KOPT-K1 (cell line): ENCODE data around the gene SERINC5.

Source experiments
- H3K27ac ChIP-seq: fragments of 200-600 bp; sonication (generic); 2 replicates; pipeline ENCODE4 v1.5.1; 2016; ENCODE audit warnings: antibody characterized with exemption, mild to moderate bottlenecking, low read depth, low read length; ENCODE audit not compliant: poor library complexity, severe bottlenecking
- H3K36me3 ChIP-seq: fragments of 200-600 bp; sonication (generic); 2 replicates; pipeline ENCODE4 v1.5.1; 2017; ENCODE audit warnings: antibody characterized with exemption, mild to moderate bottlenecking, low read length, moderate library complexity; ENCODE audit not compliant: insufficient read depth
- H3K9me3 ChIP-seq: fragments of 200-600 bp; sonication (generic); 2 replicates; pipeline ENCODE4 v1.5.1; 2017; ENCODE audit warnings: antibody characterized with exemption, low read length, mild to moderate bottlenecking; ENCODE audit not compliant: insufficient read depth, poor library complexity, severe bottlenecking

SERINC5 gene

DNA sequence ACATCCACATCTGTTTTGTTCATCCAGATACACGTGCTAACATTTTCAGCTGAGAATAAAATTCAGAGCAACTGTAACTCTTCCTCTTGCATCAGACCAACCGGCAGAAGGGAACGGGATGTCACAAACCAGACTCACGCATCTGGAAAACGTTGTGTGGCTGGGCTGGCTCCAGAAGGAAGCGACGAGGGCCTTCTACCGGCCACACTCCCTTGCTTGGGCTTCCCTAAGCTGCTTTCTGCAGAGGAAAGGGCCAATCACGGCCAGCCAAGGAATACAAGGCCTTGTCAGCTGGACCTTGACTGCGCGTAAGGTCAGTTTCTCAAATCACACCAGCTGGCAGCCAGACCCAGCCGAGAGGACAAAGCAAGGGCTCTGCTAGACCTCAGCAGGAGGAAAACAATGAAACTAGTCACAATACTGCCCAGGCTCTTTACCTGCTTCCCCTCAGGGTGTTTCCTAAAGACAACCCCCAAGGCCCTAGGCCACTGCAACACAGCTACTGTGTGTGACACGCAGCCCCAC is 114.6 kb downstream of the SERINC5 start:
- Histone ChIP-seq H3K36me3 (peaks cover 84% of the 10 kb centered on the region), H3K9me3 (no peaks in the 10 kb centered on the region), H3K27ac (peak overlapping the region; percentile 94)

DNA sequence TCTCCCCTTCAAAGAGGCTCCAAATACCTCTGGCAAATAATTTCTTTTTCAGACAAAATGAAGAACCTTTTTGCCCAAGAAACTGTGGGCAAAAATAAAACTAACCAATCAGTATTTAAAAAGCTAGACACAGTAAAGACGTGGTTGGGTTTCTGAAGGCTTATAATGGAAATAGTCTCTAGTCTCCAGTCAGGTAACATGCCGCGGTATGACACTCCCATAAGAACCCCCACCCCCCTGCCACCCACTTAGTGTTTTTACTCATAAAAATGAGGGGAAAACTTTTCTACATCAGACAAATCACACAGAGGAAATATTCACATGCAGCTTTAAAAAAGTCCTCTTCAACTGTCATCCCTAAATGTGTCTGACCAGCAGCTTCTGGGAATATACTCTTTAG is 115.4 kb downstream of the SERINC5 start:
- peaks cover 77% of the 10 kb centered on the region for H3K36me3 ChIP-seq
- no peaks in the 10 kb centered on the region for H3K9me3 ChIP-seq
- H3K27ac ChIP-seq: peak overlapping the region; percentile 94

DNA sequence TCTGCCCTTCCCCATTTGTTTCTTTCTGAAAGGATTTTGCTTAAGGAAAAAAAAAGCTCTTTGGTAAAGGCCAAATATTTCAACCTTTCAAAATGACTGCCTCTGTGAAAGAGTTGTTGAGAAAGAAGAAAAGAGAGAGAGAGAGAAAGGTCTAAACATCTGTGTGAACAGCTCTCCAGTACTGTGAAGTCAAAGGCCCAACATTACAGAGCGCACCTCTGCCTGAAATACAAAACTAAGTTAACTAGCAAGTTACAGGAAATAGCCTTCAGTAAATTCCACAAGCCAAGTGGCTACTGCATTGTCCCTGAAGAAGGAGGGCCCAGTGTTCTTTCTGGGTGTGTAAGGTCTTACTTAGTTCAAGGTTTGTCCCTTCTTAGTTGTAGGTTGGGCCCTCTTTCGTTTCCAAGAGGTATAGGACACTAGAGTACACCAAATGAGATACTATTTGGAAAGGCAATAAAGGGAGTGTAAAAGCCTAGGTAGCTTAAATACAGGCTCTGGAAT is 116.3 kb downstream of the SERINC5 start:
- H3K36me3 ChIP-seq: peaks cover 67% of the 10 kb centered on the region
- peak overlapping the region; percentile 94 for H3K27ac ChIP-seq
- H3K9me3 ChIP-seq: no peaks in the 10 kb centered on the region

DNA sequence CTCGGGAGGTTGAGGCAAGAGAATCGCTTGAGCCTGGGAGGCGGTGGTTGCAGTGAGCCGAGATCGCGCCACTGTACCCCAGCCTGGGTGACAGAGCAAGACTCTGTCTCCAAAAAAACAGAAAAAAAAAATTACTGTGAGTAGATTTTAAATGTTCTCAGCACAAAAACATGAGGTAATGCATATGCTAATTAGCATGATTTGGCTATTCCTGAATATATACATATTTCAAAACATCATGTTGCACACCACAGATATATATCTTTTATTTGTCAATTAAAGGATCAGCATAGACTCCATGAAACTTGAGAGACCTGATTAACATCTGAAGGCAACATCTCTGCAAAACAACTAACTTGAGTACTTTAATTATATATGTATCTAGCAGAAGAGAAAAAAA is 117.4 kb downstream of the SERINC5 start:
- Histone ChIP-seq H3K27ac (peak overlapping the region; percentile 94), H3K36me3 (peaks cover 57% of the 10 kb centered on the region), H3K9me3 (no peaks in the 10 kb centered on the region)

DNA sequence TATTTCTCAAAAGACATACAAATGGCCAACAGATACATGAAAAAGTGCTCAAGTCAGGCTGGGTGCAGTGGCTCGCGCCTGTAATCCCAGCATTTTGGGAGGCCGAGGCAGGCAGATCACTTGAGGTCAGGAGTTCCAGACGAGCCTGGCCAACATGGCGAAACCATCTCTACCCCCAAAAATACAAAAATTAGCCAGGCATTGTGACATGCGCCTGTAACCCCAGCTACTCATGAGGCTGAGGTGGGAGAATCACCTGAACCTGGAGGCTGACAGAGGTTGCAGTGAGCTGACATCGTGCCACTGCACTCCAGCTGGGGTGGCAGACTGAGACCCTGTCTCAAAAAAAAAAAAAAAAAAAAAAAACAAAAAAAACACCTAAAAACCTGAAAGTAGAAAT is 119.0 kb downstream of the SERINC5 start:
- peak overlapping the region; percentile 94 for H3K27ac ChIP-seq

DNA sequence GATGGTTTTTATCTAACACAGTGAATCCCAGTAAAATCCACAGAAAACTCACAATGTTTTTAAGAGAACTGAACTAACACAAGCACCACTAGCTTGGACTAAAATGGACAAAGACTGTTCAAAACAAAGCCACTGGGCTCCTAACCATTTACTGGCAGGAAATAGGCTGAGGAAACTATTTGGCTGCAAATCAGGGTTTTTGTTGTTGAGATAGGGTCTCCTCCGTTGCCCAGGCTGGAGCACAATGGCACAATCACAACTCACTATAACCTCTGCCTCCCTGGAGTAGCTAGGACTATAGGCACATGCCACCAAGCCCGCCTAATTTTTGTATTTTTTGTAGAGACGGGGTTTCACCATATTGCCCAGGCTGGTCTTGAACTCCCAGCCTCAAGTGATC is 121.0 kb downstream of the SERINC5 start:
- H3K27ac ChIP-seq: peak overlapping the region; percentile 94

More for the DNA sequence above, 119.0 kb downstream of the SERINC5 start:
- peaks cover 10% of the 10 kb centered on the region for H3K9me3 ChIP-seq
- H3K36me3 ChIP-seq: peaks cover 40% of the 10 kb centered on the region

DNA sequence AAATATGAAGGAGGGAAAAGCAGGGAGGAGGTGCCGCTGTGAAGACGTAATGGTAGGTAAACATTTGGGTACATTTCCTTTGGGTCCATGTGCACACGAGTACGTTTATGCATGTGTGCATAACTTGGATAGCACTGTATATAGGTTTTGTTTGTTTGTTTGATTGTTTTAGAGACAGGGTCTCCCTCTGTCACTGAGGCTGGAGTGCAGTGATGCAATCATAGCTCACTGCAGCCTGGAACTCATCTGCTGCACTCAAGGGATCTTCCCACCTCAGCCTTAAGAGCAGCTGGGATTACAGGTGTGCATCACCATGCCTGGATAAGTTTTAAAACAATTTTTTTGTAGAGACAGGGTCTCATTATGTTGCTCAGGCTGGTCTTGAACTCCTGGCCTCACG is 126.7 kb downstream of the SERINC5 start:
- H3K36me3 ChIP-seq: no peaks in the 10 kb centered on the region
- H3K27ac ChIP-seq: no peak overlapping the region
- H3K9me3 ChIP-seq: peaks cover 25% of the 10 kb centered on the region

More for the DNA sequence above, 121.0 kb downstream of the SERINC5 start:
- H3K36me3 ChIP-seq: peaks cover 22% of the 10 kb centered on the region
- H3K9me3 ChIP-seq: peaks cover 21% of the 10 kb centered on the region

DNA sequence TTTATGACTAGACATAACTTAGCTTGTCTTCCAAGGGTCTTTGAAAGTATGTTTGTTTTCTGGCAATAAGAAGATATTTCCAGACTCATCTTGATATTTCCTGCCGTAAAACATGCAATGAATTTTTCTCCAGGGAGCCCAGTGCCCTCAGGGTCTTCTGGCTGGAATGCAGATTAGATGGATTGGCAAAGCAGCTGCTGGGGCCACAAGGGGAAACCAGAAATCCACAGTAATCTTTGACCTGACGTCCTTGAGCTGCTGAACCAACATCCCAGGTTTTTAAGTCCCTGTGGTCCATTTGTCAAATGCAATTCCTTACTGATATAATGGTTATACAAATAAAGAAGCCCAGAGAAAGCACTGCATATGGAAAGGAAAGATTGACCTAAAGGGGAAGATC is 127.7 kb downstream of the SERINC5 start:
- Histone ChIP-seq H3K9me3 (peaks cover 23% of the 10 kb centered on the region), H3K36me3 (no peaks in the 10 kb centered on the region), H3K27ac (no peak overlapping the region)

DNA sequence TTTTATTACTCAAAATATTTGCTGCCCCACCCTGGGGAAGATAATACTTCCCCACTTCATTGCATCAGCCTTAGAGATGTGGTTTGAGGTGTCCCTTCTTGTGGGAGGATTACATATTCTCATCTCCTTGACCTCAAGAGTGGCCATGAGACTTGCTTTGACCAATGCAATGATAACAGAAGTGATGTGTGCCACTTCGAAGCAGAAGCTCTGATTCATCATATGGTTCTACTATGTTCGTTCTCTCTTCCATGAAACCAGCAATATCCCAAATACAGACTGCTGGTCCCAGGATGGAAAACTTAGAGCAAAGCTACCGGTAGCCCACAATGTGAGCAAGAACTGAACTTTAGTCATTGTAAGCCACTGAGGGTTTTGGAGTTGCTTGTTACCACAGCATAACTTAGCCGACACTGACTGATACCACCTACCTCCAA is 128.7 kb downstream of the SERINC5 start:
- peaks cover 18% of the 10 kb centered on the region for H3K9me3 ChIP-seq
- no peak overlapping the region for H3K27ac ChIP-seq
- no peaks in the 10 kb centered on the region for H3K36me3 ChIP-seq

DNA sequence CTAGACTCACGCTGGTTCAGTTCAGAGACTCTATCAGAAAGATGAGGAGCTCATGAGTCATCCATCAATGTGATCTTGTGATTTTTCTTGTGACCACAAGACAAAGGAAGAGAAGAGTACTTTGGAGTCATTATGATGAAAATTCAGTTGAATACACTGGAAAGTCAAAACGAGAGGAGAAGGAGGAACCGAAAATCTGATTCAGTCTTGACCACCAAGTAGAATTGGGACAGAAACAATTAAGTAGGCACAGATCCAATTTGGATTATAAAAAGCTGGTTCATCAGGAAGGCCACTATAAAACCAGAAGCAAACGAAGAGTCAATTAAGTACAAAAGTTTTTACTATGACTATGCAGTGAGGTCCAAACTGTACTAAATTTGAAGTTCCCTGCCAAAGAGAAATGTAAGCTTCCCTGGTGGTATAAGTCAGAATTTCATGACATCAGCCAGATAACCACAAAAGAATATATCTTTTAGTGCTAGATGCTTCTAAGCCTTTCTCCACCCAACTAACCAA is 129.8 kb downstream of the SERINC5 start:
- H3K27ac ChIP-seq: no peak overlapping the region
- H3K36me3 ChIP-seq: no peaks in the 10 kb centered on the region
- H3K9me3 ChIP-seq: peaks cover 11% of the 10 kb centered on the region

DNA sequence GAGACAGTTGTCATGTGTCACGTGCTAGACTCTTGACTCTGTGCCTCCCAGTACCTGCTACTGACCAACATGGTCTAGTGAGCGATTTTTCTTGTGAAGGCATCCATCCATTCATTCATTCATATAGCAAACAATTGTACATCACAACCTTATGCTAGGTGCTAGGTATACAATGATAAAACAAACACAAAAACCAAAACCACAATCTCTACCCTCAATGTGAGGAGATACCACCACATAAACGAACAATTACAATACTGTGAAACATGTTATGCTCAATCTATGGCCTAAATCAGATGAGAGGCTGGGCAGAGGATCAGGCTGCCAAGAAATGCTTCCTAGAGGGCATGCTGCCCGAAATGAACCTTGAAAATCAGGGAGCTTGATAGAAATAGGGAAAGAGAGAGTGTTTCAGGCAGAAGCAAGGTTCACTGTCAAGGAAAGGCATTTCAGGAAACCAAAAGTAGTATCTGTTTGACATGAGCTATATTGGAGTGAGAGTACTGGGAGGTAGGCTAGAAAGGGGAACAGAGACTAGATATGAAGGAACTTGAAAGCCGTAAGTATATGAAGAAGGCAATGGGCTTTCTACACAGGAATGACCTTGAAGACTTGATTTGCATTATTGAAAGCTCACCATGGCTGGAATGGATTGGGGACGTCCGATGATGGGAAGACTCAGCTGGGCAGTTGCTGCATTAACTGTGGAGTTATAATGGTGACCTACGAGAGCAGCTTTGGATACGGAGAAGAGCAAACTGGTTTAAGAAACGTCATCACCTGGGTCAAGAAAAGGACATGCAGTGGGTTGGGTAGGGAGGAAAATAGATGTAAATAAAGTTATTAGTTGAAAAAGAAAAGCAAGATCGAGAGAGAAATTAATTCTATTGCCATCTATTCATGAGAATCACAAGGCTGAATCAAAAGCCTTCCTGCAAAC is 130.6 kb downstream of the SERINC5 start:
- no peaks in the 10 kb centered on the region for H3K36me3 ChIP-seq
- peak overlapping the region; percentile 13 for H3K27ac ChIP-seq
- H3K9me3 ChIP-seq: peaks cover 9% of the 10 kb centered on the region

DNA sequence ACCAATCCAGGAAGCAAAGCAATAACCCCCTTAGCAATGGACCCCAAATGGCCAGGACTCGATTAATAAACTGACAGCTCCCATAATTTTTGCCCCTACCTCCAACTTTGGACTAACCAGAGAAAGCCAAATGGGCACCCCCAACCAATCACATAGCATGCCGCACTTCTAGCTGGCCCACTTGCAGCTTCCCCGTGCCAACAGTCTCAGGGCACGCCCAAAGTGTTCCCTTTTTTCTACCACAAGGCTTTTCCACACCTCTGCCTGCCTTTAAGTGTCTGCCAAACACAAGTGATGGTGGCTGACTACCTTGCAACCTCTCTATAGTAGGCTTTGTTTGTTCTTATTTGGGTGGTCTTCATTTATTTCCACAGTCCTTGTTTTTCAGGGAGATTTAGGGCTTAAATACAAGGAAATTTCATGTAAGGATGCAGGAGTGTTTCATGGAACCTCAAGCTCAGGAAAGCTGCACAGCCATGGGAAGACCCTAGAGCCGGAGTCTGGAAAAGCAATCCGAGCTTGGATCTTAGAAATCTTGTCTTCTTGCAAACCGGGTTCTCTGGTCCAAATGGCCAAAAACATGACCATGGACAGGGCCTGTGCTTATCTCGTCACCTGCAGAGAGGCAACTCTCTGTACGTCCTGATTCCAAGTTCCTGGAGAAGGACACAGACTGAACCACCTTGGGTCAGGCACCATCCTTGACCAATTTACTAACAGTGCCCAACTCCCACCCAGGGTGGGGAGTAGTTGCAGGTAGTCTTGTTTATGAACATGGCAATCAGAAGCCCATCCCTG is 131.5 kb downstream of the SERINC5 start:
- Histone ChIP-seq H3K9me3 (peaks cover 9% of the 10 kb centered on the region), H3K27ac (no peak overlapping the region)

DNA sequence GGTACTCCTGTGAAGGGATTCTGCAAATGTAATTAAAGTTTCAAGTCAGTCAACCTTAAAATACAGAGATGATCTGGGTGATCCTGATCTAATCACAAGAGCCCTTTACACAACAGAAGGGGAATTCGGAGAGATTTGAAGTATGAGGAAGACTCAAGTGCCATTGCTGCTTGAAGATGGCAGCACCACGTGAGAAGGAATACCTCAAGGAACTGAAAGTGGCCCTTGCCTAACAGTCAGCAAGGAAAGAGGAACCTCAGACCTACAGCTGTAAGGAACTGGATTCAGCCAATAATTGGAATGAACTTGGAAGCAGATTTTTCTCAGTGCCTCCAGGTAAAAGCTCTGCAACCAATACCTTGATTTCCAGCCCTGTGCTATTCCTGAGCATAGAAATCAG is 133.3 kb downstream of the SERINC5 start:
- H3K9me3 ChIP-seq: peaks cover 15% of the 10 kb centered on the region
- H3K27ac ChIP-seq: no peak overlapping the region
- no peaks in the 10 kb centered on the region for H3K36me3 ChIP-seq

More for the DNA sequence above, 131.5 kb downstream of the SERINC5 start:
- no peaks in the 10 kb centered on the region for H3K36me3 ChIP-seq

DNA sequence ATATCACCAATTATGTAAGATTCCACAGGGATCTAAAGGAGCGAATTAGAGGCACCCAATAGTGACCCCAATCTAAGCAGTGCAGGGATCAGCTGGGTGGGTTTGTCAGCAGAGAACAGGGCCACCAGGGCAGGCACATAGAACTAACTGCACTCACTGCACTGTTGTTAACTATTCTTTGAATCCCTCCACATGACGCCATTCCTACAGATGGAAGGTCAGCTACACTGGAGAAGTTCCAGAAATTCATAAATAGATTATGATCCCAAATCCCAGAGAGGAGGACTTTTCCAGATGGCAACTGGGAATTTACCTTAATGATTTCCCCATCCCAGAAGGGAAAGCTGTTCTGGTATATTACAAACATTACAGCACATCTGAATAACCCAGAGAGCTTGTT is 136.5 kb downstream of the SERINC5 start:
- Histone ChIP-seq H3K36me3 (no peaks in the 10 kb centered on the region), H3K9me3 (peaks cover 18% of the 10 kb centered on the region), H3K27ac (no peak overlapping the region)

DNA sequence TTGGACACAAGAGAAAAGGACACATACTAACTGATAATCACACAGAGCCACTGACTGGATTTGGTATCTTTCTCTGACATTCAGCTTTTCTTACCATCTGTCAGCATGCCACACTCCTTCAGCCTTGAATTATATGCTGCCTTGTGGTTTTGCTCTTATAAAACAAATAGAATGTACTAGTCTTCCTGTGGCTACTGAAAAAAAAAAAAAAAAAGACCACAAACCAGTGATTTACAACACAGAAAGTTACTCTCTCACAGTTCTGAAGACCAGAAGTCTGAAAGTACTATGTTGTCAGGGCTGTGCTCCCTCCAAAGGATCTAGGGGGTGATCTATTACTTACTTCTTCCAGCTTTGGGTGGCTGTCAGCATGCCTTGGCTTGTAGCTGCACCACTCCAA is 138.4 kb downstream of the SERINC5 start:
- Histone ChIP-seq H3K9me3 (peaks cover 31% of the 10 kb centered on the region), H3K27ac (no peak overlapping the region), H3K36me3 (peaks cover 4% of the 10 kb centered on the region; the same call in 1 of the 2 replicates)
